Sigmoid colon (tissue), 4 donors: ENCODE measurements around the gene PCGF3.

Experiments used
- EP300 ChIP-seq, 4 donors: sonication (generic); formaldehyde crosslinking; IDR thresholded peaks; one replicate each; pipeline ENCODE4 v1.6.1; 2017; ENCODE audit warnings: antibody characterized with exemption in 4 of 4
- POLR2A ChIP-seq, 2 donors: fragments of 450-650 bp; IDR thresholded peaks; one replicate each; pipeline ENCODE4 v1.6.1; 2016; ENCODE audit warnings: antibody characterized with exemption in 2 of 2, mild to moderate bottlenecking in 2 of 2, moderate library complexity in 2 of 2
- POLR2AphosphoS5 ChIP-seq, 4 donors: sonication (generic); formaldehyde crosslinking; IDR thresholded peaks; one replicate each; pipeline ENCODE4 v1.6.1; 2017; ENCODE audit warnings: antibody characterized with exemption in 4 of 4
- TF ChIP-seq, protein P1 (sequence below), 4 experiments: fragments of 450-650 bp in 3 of 4; fragments of 200-600 bp in 1 of 4; IDR thresholded peaks; one replicate each; pipeline ENCODE4 v1.5.1; 2016 to 2019; ENCODE audit warnings: antibody characterized with exemption in 4 of 4, mild to moderate bottlenecking in 3 of 4, moderate library complexity in 2 of 4

DNA sequence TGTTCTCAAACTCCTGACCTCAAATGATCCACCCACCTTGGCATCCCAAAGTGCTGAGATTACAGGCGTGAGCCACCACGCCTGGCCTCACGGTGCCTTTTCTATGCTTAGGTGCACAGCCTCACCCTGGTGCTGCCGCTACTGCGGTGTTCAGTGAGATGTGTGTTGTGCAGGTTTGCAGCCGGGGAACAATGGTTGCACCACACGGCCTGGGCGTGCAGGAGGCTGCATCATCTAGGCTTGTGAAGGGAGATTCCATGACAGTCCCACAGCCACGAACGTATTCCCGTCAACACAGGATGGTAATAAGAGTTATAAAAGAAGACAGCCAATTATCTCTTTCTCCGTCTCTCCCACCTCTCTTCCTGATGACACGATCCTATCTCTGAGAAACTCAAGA is 98.3 kb downstream of the PCGF3 start:
- TF ChIP-seq, protein P1, sequence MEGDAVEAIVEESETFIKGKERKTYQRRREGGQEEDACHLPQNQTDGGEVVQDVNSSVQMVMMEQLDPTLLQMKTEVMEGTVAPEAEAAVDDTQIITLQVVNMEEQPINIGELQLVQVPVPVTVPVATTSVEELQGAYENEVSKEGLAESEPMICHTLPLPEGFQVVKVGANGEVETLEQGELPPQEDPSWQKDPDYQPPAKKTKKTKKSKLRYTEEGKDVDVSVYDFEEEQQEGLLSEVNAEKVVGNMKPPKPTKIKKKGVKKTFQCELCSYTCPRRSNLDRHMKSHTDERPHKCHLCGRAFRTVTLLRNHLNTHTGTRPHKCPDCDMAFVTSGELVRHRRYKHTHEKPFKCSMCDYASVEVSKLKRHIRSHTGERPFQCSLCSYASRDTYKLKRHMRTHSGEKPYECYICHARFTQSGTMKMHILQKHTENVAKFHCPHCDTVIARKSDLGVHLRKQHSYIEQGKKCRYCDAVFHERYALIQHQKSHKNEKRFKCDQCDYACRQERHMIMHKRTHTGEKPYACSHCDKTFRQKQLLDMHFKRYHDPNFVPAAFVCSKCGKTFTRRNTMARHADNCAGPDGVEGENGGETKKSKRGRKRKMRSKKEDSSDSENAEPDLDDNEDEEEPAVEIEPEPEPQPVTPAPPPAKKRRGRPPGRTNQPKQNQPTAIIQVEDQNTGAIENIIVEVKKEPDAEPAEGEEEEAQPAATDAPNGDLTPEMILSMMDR (IDR thresholded peaks at IDR 0.05) = no peak
- TF ChIP-seq POLR2A (IDR thresholded peaks at IDR 0.05) = no peak
- TF ChIP-seq EP300 (IDR thresholded peaks at IDR 0.05) = no peak
- TF ChIP-seq POLR2AphosphoS5 (IDR thresholded peaks at IDR 0.05) = no peak
